HepG2 (cell line): ENCODE results near the gene CNNM4. TPM values are rescaled to one million over a fixed set of nuclear protein-coding genes. Genes with fewer than 3 reads are reported as not detected.

Experiments used
- ATAC-seq: fragments of 200-7000 bp; cut with Tn5 transposase; 3 replicates; pipeline ENCODE4 v1.9.1; 2020; ENCODE audit warnings: mild to moderate bottlenecking, moderate library complexity
- BruUV-seq: library from RNA; stranded (reverse); fragments of 400-500 nt; replicated peaks from 2 replicates; lab custom pipeline; 2021; lab: Mats Ljungman, UMichigan
- CTCF ChIA-PET: fragments of 300-600 bp; formaldehyde crosslinking; extraction: SDS; loops from one replicate; lab custom pipeline; 2021; ENCODE audit warnings: low total read pairs, inconsistent platforms, low intra/inter-chr PET ratio; lab: Yijun Ruan, JAX
- POLR2A ChIA-PET: fragments of 350-600 bp; sonication (Branson Sonifier 250); formaldehyde crosslinking; loops from one replicate; lab custom pipeline; 2020; ENCODE audit warnings: antibody characterized with exemption, inconsistent platforms; lab: Yijun Ruan, JAX
- DNase-seq: peaks from one replicate; pipeline ENCODE4 v3.0.0-alpha.2; 2015; ENCODE audit warnings: low spot score
- FAIRE-seq: peaks from 3 replicates; lab custom pipeline; 2011; peaks lifted over from hg19 to GRCh38; lab: Jason Lieb, UNC
- H2AFZ ChIP-seq: one replicate; pipeline ENCODE4 v1.6.1; 2011; ENCODE audit warnings: low read length, inconsistent platforms
- H3K27ac ChIP-seq: fragments of 300-600 bp; 3 replicates; pipeline ENCODE4 v1.8.0; 2011; ENCODE audit warnings: mixed run types, mild to moderate bottlenecking, mixed read lengths, low read length, inconsistent platforms; ENCODE audit not compliant: insufficient read depth; ENCODE audit errors: extremely low read length
- H3K27me3 ChIP-seq, 2 experiments: fragments of 200-600 bp in 1 of 2; 2 replicates in 1 of 2; 3 replicates in 1 of 2; pipeline versions ENCODE4 v1.6.0 to v1.8.0; 2011; ENCODE audit warnings: low read length in 2 of 2, mild to moderate bottlenecking in 2 of 2, moderate library complexity in 2 of 2, inconsistent platforms in 1 of 2; ENCODE audit not compliant: insufficient read depth in 2 of 2, control insufficient read depth in 1 of 2
- H3K36me3 ChIP-seq, 2 experiments: fragments of 200-600 bp in 1 of 2; replicated peaks in 1 of 2; 2 replicates in 1 of 2; 3 replicates in 1 of 2; pipeline versions ENCODE4 v1.5.1 to v1.8.0; 2011; ENCODE audit warnings: low read length in 2 of 2, inconsistent platforms in 1 of 2; ENCODE audit not compliant: insufficient read depth in 2 of 2, control insufficient read depth in 1 of 2
- H3K4me1 ChIP-seq: 2 replicates; pipeline ENCODE4 v1.5.1; 2012; ENCODE audit warnings: low read length, inconsistent platforms; ENCODE audit not compliant: insufficient read depth
- H3K4me2 ChIP-seq: 2 replicates; pipeline ENCODE4 v1.6.0; 2011; ENCODE audit warnings: low read depth, low read length, inconsistent platforms
- H3K4me3 ChIP-seq, 3 experiments: fragments of 200-600 bp in 1 of 3; sonication (generic), shearing (Covaris generic) in 1 of 3; replicated peaks in 1 of 3; 2 replicates each; pipeline ENCODE4 v1.5.1; 2011 to 2016; ENCODE audit warnings: low read length in 3 of 3, inconsistent platforms in 2 of 3, low read depth in 2 of 3, mild to moderate bottlenecking in 2 of 3, control low read depth in 1 of 3, mixed read lengths in 1 of 3; ENCODE audit not compliant: insufficient read depth in 1 of 3
- H3K79me2 ChIP-seq: one replicate; pipeline ENCODE4 v1.6.1; 2011; ENCODE audit warnings: low read length, inconsistent platforms; ENCODE audit not compliant: insufficient read depth
- H3K9ac ChIP-seq: 2 replicates; pipeline ENCODE4 v1.6.0; 2011; ENCODE audit warnings: mild to moderate bottlenecking, low read depth, low read length, inconsistent platforms; ENCODE audit not compliant: insufficient read depth
- H3K9me3 ChIP-seq: 2 replicates; pipeline ENCODE4 v1.5.1; 2012; ENCODE audit warnings: mild to moderate bottlenecking, low read length
- H4K20me1 ChIP-seq: 2 replicates; pipeline ENCODE4 v1.6.0; 2011; ENCODE audit warnings: inconsistent platforms, mild to moderate bottlenecking, low read length, moderate library complexity; ENCODE audit not compliant: insufficient read depth
- AGO1 ChIP-seq: fragments of 200-400 bp; formaldehyde crosslinking; IDR thresholded peaks from 2 replicates; pipeline ENCODE4 v1.6.1; 2017; ENCODE audit warnings: mild to moderate bottlenecking, low read depth, low read length, moderate library complexity; ENCODE audit not compliant: poor library complexity, severe bottlenecking
- HIC2 ChIP-seq: sonication (generic); formaldehyde crosslinking; IDR thresholded peaks from 2 replicates; pipeline ENCODE4 v1.9.0; 2022; ENCODE audit warnings: low read depth, missing genetic modification reagents
- HINFP ChIP-seq: sonication (generic); formaldehyde crosslinking; IDR thresholded peaks from 2 replicates; pipeline ENCODE4 v1.4.0; 2020; ENCODE audit warnings: low read depth, mild to moderate bottlenecking, missing genetic modification reagents
- HMG20A ChIP-seq: IDR thresholded peaks from 2 replicates; pipeline ENCODE4 v1.6.1; 2016; ENCODE audit warnings: borderline replicate concordance
- MXD1 ChIP-seq: sonication (generic); formaldehyde crosslinking; IDR thresholded peaks from 2 replicates; pipeline ENCODE4 v1.4.0; 2020; ENCODE audit warnings: mild to moderate bottlenecking, missing genetic modification reagents
- NFE2L1 ChIP-seq: sonication (generic); formaldehyde crosslinking; IDR thresholded peaks from 2 replicates; pipeline ENCODE4 v1.4.0; 2020; ENCODE audit warnings: missing genetic modification reagents, mild to moderate bottlenecking, borderline replicate concordance
- RBFOX2 ChIP-seq: fragments of 200-400 bp; formaldehyde crosslinking; IDR thresholded peaks from 2 replicates; pipeline ENCODE4 v1.6.1; 2017; ENCODE audit warnings: low read depth, mild to moderate bottlenecking, low read length
- SAP130 ChIP-seq: IDR thresholded peaks from 2 replicates; pipeline ENCODE4 v1.6.1; 2016; ENCODE audit warnings: low read depth
- SKI ChIP-seq: fragments of 450-650 bp; IDR thresholded peaks from one replicate; pipeline ENCODE4 v1.6.1; 2018; ENCODE audit warnings: mild to moderate bottlenecking; ENCODE audit not compliant: partially characterized antibody
- SMARCE1 ChIP-seq: fragments of 450-650 bp; IDR thresholded peaks from 2 replicates; pipeline ENCODE4 v1.6.1; 2017; ENCODE audit warnings: borderline replicate concordance
- TCF7 ChIP-seq: sonication (generic); IDR thresholded peaks from 2 replicates; pipeline ENCODE4 v1.6.1; 2016; ENCODE audit warnings: antibody characterized with exemption, low read depth
- UBTF ChIP-seq: sonication (generic); formaldehyde crosslinking; IDR thresholded peaks from 2 replicates; pipeline ENCODE4 v1.4.0; 2020; ENCODE audit warnings: mild to moderate bottlenecking, missing genetic modification reagents
- ZBTB7B ChIP-seq: sonication (generic); formaldehyde crosslinking; IDR thresholded peaks from 2 replicates; pipeline ENCODE4 v1.4.0; 2020; ENCODE audit warnings: missing genetic modification reagents
- ZNF10 ChIP-seq: sonication (generic); formaldehyde crosslinking; IDR thresholded peaks from 2 replicates; pipeline ENCODE4 v1.4.0; 2020; ENCODE audit warnings: mild to moderate bottlenecking, low read depth, missing genetic modification reagents, borderline replicate concordance
- ZNF17 ChIP-seq: sonication (generic); formaldehyde crosslinking; IDR thresholded peaks from 2 replicates; pipeline ENCODE4 v1.5.0; 2020; ENCODE audit warnings: mild to moderate bottlenecking, missing genetic modification reagents
- ZNF207 ChIP-seq: fragments of 450-650 bp; IDR thresholded peaks from 2 replicates; pipeline ENCODE4 v1.6.1; 2016; ENCODE audit warnings: antibody characterized with exemption, borderline replicate concordance
- ZNF225 ChIP-seq: sonication (generic); formaldehyde crosslinking; IDR thresholded peaks from 2 replicates; pipeline ENCODE4 v1.4.0; 2020; ENCODE audit warnings: mild to moderate bottlenecking, missing genetic modification reagents
- ZNF335 ChIP-seq: sonication (generic); formaldehyde crosslinking; IDR thresholded peaks from 2 replicates; pipeline ENCODE4 v1.4.0; 2020; ENCODE audit warnings: missing genetic modification reagents
- ZNF564 ChIP-seq: sonication (generic); formaldehyde crosslinking; IDR thresholded peaks from 2 replicates; pipeline ENCODE4 v1.8.1; 2023; ENCODE audit warnings: mild to moderate bottlenecking, missing genetic modification reagents
- ZNF883 ChIP-seq: sonication (generic); formaldehyde crosslinking; IDR thresholded peaks from 2 replicates; pipeline ENCODE4 v1.5.1; 2020; ENCODE audit warnings: mild to moderate bottlenecking, missing genetic modification reagents; ENCODE audit errors: not compliant biosample characterization
- WGBS: methylation state at CpG from one replicate; pipeline ENCODE4 v1.1.6; 2017; ENCODE audit warnings: low lambda C conversion rate; 5-methylcytosine and 5-hydroxymethylcytosine counted together
- in situ Hi-C: cut with HindIII; loops from 2 replicates; pipeline ENCODE4 v1.10.0; 2017; ENCODE audit warnings: low pct_unique_long_range_greater_than_20kb; ENCODE audit not compliant: extremely low pct_ligation_motif_present
- intact Hi-C: fragments of 100-400 bp; cut with micrococcal nuclease; formaldehyde crosslinking; loops from one replicate; pipeline ENCODE4 v1.10.0; 2022; ENCODE audit not compliant: unreplicated experiment
- polyA plus RNA-seq, 8 experiments: library from polyadenylated mRNA; depleted of rRNA in 3 of 8; stranded (reverse) in 7 of 8; unstranded in 1 of 8; fragments of >200 nt; fragmentation: Illumina TruSeq in 4 of 8; extraction: Trizol in 4 of 8; gene quantifications; 2 replicates each; pipeline versions ENCODE4 v1.2.1 to v1.2.3, GENCODE V29; 2011 to 2016; ENCODE audit warnings: low read depth in 4 of 8, missing spikeins in 1 of 8, mixed read lengths in 1 of 8; ENCODE audit not compliant: insufficient read depth in 1 of 8
- total RNA-seq, 5 experiments: library from RNA; depleted of rRNA; stranded (reverse); fragments of >200 nt; fragmentation: Illumina TruSeq; extraction: Trizol; gene quantifications; 2 replicates each; pipeline ENCODE4 v1.2.3, GENCODE V29; 2016; ENCODE audit warnings: low read depth in 1 of 5

CNNM4 gene
- total and polyA plus RNA-seq, 2 of the 13 experiments (the other 11 are each of a cell fraction or from before 2014, with no cell fraction given) = 5.9 to 8.4 TPM

GRCh38 chr2:96768083-96768561 is 7.4 kb downstream of the CNNM4 start (continued):
- TF ChIP-seq MXD1 = no peak
- TF ChIP-seq AGO1 = no peak
- no peak for TF ChIP-seq RBFOX2
- TF ChIP-seq ZNF225 = no peak
- no peak for TF ChIP-seq HINFP (CRISPR knock-in tag)
- TF ChIP-seq ZNF207 = no peak
- TF ChIP-seq NFE2L1 (CRISPR knock-in tag) = no peak
- TF ChIP-seq ZNF335 (CRISPR knock-in tag) = no peak
- no peak for TF ChIP-seq SMARCE1
- no peak for TF ChIP-seq ZBTB7B (CRISPR knock-in tag)
- no peak for TF ChIP-seq TCF7

- peak; percentile 35 for DNase-seq
- FAIRE-seq = peak; percentile 77
- Histone ChIP-seq H3K79me2 (peaks cover 3% of the 10 kb centered on the region), H3K4me1 (peaks cover 45% of the 10 kb centered on the region), H4K20me1 (no peaks in the 10 kb centered on the region; the same call in 1 of the 2 replicates), H3K4me2 (peak overlapping the region; percentile 32; the same call in 1 of the 2 replicates), H2AFZ (no peak overlapping the region), H3K9me3 (no peaks in the 10 kb centered on the region), H3K9ac (no peak overlapping the region), H3K4me3 (peak overlapping the region in 1 of 3 experiments; percentile 13; a peak in 1 of 6 replicates), H3K36me3 (no peaks in the 10 kb centered on the region; a peak in 1 of 5 replicates), H3K27ac (peak overlapping the region; percentile 25), H3K27me3 (no peaks in the 10 kb centered on the region)
- intact Hi-C loops (loop anchor here (10.0 kb wide), 1 partner anchor 165 kb away; no protein-coding TSS in a partner anchor), in situ Hi-C loops (no loop called here)
- BruUV-seq = no TSS peak
- ChIA-PET POLR2A (interaction anchor here (0.9 kb wide), 1 partner anchor 9 kb away, joined by 3 read pairs; the partner anchor contains the start of gene CNNM4), CTCF (no interaction called here)
- 48% methylated on average over 7 of the region's 7 CpGs for WGBS
- peak; percentile 73 for ATAC-seq
- TF ChIP-seq UBTF (CRISPR knock-in tag) = no peak
- TF ChIP-seq SAP130 = peak; percentile 62
- TF ChIP-seq ZNF17 (CRISPR knock-in tag) = no peak
- TF ChIP-seq HMG20A (CRISPR knock-in tag) = no peak
- TF ChIP-seq ZNF564 (CRISPR knock-in tag) = no peak
- no peak for TF ChIP-seq ZNF10 (CRISPR knock-in tag)
- no peak for TF ChIP-seq ZNF883
- no peak for TF ChIP-seq SKI
- TF ChIP-seq HIC2 = no peak
Measured at GRCh38 chr2:96769814-96770213, 9.1 kb downstream of the CNNM4 start.
